ENCODE results near the gene CACNA1C.

CACNA1C gene

GRCh38 chr12:2297004-2297403 lies 244.2 kb downstream of the CACNA1C start:
- no peak overlapping the region for H3K27ac ChIP-seq
- TF ChIP-seq CTCF (conservative IDR thresholded peaks at IDR 0.05): no peak

DNA sequence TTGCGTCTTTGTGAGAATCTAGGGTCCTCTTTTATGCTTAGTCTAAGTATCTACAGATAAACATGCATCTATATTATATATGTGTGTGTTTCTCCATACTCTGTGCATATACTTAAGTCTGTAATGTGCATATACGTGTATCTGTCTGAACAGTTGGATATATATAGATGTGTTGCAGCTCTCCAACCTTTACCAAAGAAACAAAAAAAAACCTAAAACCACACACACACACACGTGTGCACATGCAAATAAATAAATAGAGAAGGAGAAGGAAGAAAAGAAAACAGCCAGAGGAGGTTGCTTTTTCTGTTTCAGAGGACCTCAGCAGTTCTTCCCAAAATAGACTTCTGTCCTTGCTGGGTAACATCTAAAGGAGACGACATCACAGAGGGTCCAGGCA lies 244.9 kb downstream of the CACNA1C start:
- TF ChIP-seq CTCF (conservative IDR thresholded peaks at IDR 0.05): no peak
- no peak overlapping the region for H3K27ac ChIP-seq

- H3K27ac ChIP-seq: no peak overlapping the region; the same call in 1 of the 2 replicates
- no peak for TF ChIP-seq CTCF (conservative IDR thresholded peaks at IDR 0.05)
These were observed 245.9 kb downstream of the CACNA1C start for GRCh38 chr12:2298556-2299200.

DNA sequence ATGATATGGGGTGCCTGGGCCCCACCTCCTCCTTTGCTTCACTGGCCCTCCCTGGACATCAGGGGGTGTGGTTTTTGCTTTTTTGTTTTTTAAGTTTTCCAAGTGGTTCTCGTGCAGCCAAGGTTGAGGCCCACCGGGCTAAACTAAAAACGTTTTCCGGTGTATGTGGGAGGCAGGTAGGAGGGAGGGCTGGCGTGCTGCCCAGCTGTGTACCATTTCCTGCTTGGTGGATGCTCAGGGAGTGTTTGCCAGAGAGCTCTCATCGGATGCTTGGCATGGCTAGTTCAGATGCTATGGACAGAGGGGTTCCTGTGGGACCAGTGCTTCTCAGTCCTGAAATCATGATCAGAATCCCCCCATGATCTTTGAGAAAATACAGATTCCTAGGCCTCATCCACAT lies 246.4 kb downstream of the CACNA1C start:
- TF ChIP-seq CTCF (conservative IDR thresholded peaks at IDR 0.05): no peak
- H3K27ac ChIP-seq: no peak overlapping the region; the same call in 1 of the 2 replicates

DNA sequence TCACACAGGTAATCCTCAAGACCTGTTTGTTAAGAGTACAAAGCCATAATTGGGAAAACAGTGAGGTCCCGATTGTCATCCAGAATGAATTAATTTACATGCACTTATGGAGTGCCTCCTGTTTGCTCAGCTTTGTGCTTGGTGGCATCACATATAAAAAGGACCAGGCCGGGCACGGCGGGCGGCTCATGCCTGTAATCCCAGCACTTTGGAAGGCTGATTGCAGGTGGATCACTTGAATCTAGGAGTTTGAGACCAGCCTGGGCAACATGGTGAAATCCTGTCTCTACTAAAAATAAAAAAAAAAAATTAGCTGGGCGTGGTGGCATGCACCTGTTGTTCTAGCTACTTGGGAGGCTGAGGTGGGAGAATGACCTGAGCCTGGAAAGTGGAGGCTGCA lies 247.4 kb downstream of the CACNA1C start:
- TF ChIP-seq CTCF (conservative IDR thresholded peaks at IDR 0.05): no peak
- no peak overlapping the region for H3K27ac ChIP-seq

GRCh38 chr12:2300886-2301285 lies 248.1 kb downstream of the CACNA1C start:
- TF ChIP-seq CTCF (conservative IDR thresholded peaks at IDR 0.05): no peak
- H3K27ac ChIP-seq: no peak overlapping the region

DNA sequence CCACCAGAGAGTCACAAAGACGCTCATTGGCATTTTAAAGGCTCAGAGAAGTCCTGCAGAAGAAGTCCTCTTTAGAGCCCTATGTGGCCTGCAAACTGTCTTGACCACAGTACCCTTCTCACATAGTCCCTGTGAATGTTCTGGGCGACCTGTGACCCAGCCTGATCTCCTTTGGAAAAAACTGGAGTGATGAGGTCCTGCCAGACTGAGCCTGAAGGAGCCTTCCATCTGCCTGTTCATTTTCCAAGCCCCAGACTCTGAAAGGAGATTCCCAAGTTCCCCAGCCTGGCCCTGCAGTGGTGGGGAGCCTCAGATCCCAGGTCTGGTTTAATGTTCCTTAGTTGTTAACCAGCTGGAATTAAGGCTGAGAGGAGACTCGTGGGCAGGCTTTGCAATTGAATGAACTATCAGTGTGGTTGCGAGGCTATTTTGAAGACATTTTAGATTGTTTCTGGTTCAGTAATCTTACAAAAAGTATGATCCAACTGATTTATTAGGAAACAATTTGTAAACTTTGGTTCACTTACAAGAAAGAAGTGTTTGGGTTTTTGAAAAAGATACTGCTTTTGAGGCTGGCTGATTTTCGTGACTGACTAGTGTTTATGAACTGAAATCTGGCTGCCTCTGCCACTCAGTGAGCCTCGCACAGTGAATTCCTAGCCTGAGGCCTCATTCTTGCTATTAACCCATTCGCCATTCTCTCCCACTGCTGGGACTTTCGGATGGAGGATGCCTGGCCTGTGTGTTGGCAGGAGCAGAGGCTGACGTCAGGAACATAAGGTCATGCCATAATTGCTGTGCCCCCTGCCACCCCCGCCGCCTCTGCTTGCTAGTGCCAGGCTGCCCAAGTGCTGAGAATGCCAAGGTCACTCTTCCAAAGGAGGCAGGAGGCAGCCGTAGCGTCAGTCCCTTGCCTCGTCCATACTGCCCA lies 249.0 kb downstream of the CACNA1C start:
- TF ChIP-seq CTCF (conservative IDR thresholded peaks at IDR 0.05): no peak
- no peak overlapping the region for H3K27ac ChIP-seq
